RWPE2 (cell line): ENCODE measurements around the gene PLEKHN1.

ENCODE experiments used
- ATAC-seq: fragments of 200-7000 bp; cut with Tn5 transposase; 3 replicates; pipeline ENCODE4 v1.9.1; 2021; ENCODE audit warnings: low read depth
- DNase-seq: peaks from one replicate; pipeline ENCODE4 v3.0.0-alpha.2; 2020; ENCODE audit warnings: low spot score
- H3K27ac ChIP-seq: fragments of 450-650 bp; 2 replicates; pipeline ENCODE4 v1.5.1; 2017; ENCODE audit warnings: mild to moderate bottlenecking; ENCODE audit not compliant: poor library complexity, severe bottlenecking
- H3K27me3 ChIP-seq: fragments of 250-450 bp; sonication (Bioruptor Pico); 2 replicates; pipeline ENCODE4 v1.5.1; 2021; ENCODE audit warnings: mild to moderate bottlenecking, moderate library complexity; ENCODE audit not compliant: insufficient read depth, poor library complexity, severe bottlenecking
- H3K36me3 ChIP-seq: fragments of 250-450 bp; sonication (Bioruptor Pico); 2 replicates; pipeline ENCODE4 v1.5.1; 2020; ENCODE audit warnings: low read depth, mild to moderate bottlenecking, moderate library complexity
- H3K4me1 ChIP-seq: fragments of 250-450 bp; sonication (Bioruptor Pico); 2 replicates; pipeline ENCODE4 v1.5.1; 2021; ENCODE audit warnings: mild to moderate bottlenecking, moderate library complexity; ENCODE audit not compliant: insufficient read depth, poor library complexity, severe bottlenecking
- H3K4me3 ChIP-seq: fragments of 250-450 bp; sonication (Bioruptor Pico); 2 replicates; pipeline ENCODE4 v1.5.1; 2021; ENCODE audit warnings: mild to moderate bottlenecking, moderate library complexity; ENCODE audit not compliant: severe bottlenecking
- H3K9me3 ChIP-seq: fragments of 250-450 bp; sonication (Bioruptor Pico); 2 replicates; pipeline ENCODE4 v1.5.1; 2021; ENCODE audit warnings: mild to moderate bottlenecking, moderate library complexity; ENCODE audit not compliant: severe bottlenecking
- TF ChIP-seq, protein P1 (sequence below): fragments of 450-650 bp; IDR thresholded peaks from one replicate; pipeline ENCODE4 v1.5.1; 2017; ENCODE audit warnings: mild to moderate bottlenecking, moderate library complexity; ENCODE audit not compliant: poor library complexity, severe bottlenecking

Gene PLEKHN1

GRCh38 chr1:998995-999724, 32.9 kb downstream of the PLEKHN1 start:
- no peaks in the 10 kb centered on the region for H3K36me3 ChIP-seq
- peaks cover 5% of the 10 kb centered on the region for H3K4me1 ChIP-seq
- no peaks in the 10 kb centered on the region for H3K9me3 ChIP-seq
- no peak for ATAC-seq
- H3K4me3 ChIP-seq = peak overlapping the region; percentile 51
- peak overlapping the region; percentile 76 for H3K27ac ChIP-seq
- TF ChIP-seq, protein P1, sequence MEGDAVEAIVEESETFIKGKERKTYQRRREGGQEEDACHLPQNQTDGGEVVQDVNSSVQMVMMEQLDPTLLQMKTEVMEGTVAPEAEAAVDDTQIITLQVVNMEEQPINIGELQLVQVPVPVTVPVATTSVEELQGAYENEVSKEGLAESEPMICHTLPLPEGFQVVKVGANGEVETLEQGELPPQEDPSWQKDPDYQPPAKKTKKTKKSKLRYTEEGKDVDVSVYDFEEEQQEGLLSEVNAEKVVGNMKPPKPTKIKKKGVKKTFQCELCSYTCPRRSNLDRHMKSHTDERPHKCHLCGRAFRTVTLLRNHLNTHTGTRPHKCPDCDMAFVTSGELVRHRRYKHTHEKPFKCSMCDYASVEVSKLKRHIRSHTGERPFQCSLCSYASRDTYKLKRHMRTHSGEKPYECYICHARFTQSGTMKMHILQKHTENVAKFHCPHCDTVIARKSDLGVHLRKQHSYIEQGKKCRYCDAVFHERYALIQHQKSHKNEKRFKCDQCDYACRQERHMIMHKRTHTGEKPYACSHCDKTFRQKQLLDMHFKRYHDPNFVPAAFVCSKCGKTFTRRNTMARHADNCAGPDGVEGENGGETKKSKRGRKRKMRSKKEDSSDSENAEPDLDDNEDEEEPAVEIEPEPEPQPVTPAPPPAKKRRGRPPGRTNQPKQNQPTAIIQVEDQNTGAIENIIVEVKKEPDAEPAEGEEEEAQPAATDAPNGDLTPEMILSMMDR = peak; percentile 13
- H3K27me3 ChIP-seq = no peaks in the 10 kb centered on the region
- peak; percentile 69 for DNase-seq

GRCh38 chr1:999725-1000356, 33.6 kb downstream of the PLEKHN1 start, which contains the start of gene HES4:
HES4 (minus strand) TSS chr1:1000097; CDS start chr1:999973, 124 bp downstream.
- ATAC-seq = peak; percentile 46
- Histone ChIP-seq H3K9me3 (no peaks in the 10 kb centered on the region), H3K4me1 (peaks cover 5% of the 10 kb centered on the region)

GRCh38 chr1:1000357-1001056, 34.2 kb downstream of the PLEKHN1 start:
- Histone ChIP-seq H3K27me3 (no peaks in the 10 kb centered on the region), H3K4me1 (peaks cover 5% of the 10 kb centered on the region), H3K27ac (peak overlapping the region; percentile 76), H3K4me3 (peak overlapping the region; percentile 51), H3K9me3 (no peaks in the 10 kb centered on the region), H3K36me3 (no peaks in the 10 kb centered on the region)
- ATAC-seq (peak; percentile 46), DNase-seq (peak; percentile 78)
- TF ChIP-seq, protein P1 = no peak

More at GRCh38 chr1:999725-1000356, 33.6 kb downstream of the PLEKHN1 start, which contains the start of gene HES4:
- Histone ChIP-seq H3K36me3 (no peaks in the 10 kb centered on the region), H3K27ac (peak within 1 kb of the TSS; percentile 76), H3K4me3 (peak within 1 kb of the TSS; percentile 51), H3K27me3 (no peaks in the 10 kb centered on the region)
- DNase-seq = peak; percentile 93
- TF ChIP-seq, protein P1 = no peak

GRCh38 chr1:1001057-1001783, 34.9 kb downstream of the PLEKHN1 start:
- TF ChIP-seq, protein P1 = no peak
- no peaks in the 10 kb centered on the region for H3K4me1 ChIP-seq
- no peaks in the 10 kb centered on the region for H3K9me3 ChIP-seq
- peak overlapping the region; percentile 51 for H3K4me3 ChIP-seq
- no peaks in the 10 kb centered on the region for H3K36me3 ChIP-seq
- DNase-seq (peak; percentile 62), ATAC-seq (no peak)
- no peaks in the 10 kb centered on the region for H3K27me3 ChIP-seq
- peak overlapping the region; percentile 76 for H3K27ac ChIP-seq
